H1 (cell line): ENCODE results near the gene IFI30. TPM values are rescaled to one million over a fixed set of nuclear protein-coding genes. Genes with fewer than 3 reads are reported as not detected.

Source experiments
- polyA plus RNA-seq, 7 experiments: library from polyadenylated mRNA; depleted of rRNA in 3 of 7; stranded (reverse) in 5 of 7; unstranded in 2 of 7; fragments of >200 nt in 5 of 7; fragments of 200-250 nt in 2 of 7; gene quantifications; 1 replicate in 5 of 7; 2 replicates in 1 of 7; 4 replicates in 1 of 7; pipeline versions ENCODE4 v1.2.1 to v1.2.3, GENCODE V29; 2011 to 2013; ENCODE audit warnings: missing spikeins in 2 of 7, mixed read lengths in 2 of 7
- small RNA-seq: library from polyadenylated mRNA; stranded (forward); fragments of <200 nt; extraction: miRNeasy Mini kit (QIAGEN cat#:217004); gene quantifications from one replicate; pipeline ENCODE3, GENCODE V24; 2013; ENCODE audit not compliant: insufficient read depth
- total RNA-seq: library from RNA; stranded (reverse); fragmentation: NEBNext Ultra II Directional; extraction: Animal tissue kit (Norgen Biotek cat#: 25700); gene quantifications from 2 replicates; pipeline ENCODE4 v1.2.1, GENCODE V29; 2021

The IFI30 gene
- total and polyA plus RNA-seq, 2 of the 8 experiments (the other 6 are each of a cell fraction or from before 2014, with no cell fraction given): 28.9 to 62.4 TPM

Small RNA genes within 50 kb of the gene (small RNA-seq; reads per million reads assigned to genes)
- gene IFI30: not detected

Other genes starting within 250 kb of the IFI30 start
- gene CCDC124, start 240.8 kb upstream of the IFI30 start, total RNA-seq: 101 and 103 TPM in 2 replicates
- 95.2 and 135 TPM in 2 replicates for gene CCDC124, start 240.8 kb upstream of the IFI30 start, polyA plus RNA-seq (2011; rRNA removed)
- 9.3 and 11.0 TPM in 2 replicates for gene KCNN1, start 206.7 kb upstream of the IFI30 start, total RNA-seq
- 12.5 and 19.3 TPM in 2 replicates for gene KCNN1, start 206.7 kb upstream of the IFI30 start, polyA plus RNA-seq (2011; rRNA removed)
- 6.2 and 6.9 TPM in 2 replicates for gene ARRDC2, start 165.6 kb upstream of the IFI30 start, total RNA-seq
- gene ARRDC2, start 165.6 kb upstream of the IFI30 start, polyA plus RNA-seq (2011; rRNA removed): 5.4 and 5.8 TPM in 2 replicates
- not detected in 2 replicates for gene IL12RB1, start 86.9 kb upstream of the IFI30 start, total RNA-seq
- gene IL12RB1, start 86.9 kb upstream of the IFI30 start, polyA plus RNA-seq (2011; rRNA removed): 0.03 and 0.06 TPM in 2 replicates
- gene MAST3, start 76.0 kb upstream of the IFI30 start, total RNA-seq: 9.0 TPM in 2 replicates
- gene MAST3, start 76.0 kb upstream of the IFI30 start, polyA plus RNA-seq (2011; rRNA removed): 3.4 and 5.5 TPM in 2 replicates
- 53.8 and 57.1 TPM in 2 replicates for gene PIK3R2, start 20.6 kb upstream of the IFI30 start, total RNA-seq
- 21.7 and 31.4 TPM in 2 replicates for gene PIK3R2, start 20.6 kb upstream of the IFI30 start, polyA plus RNA-seq (2011; rRNA removed)
- gene MPV17L2, start 19.4 kb downstream of the IFI30 start, total RNA-seq: 24.2 and 28.6 TPM in 2 replicates
- 80.1 and 82.6 TPM in 2 replicates for gene MPV17L2, start 19.4 kb downstream of the IFI30 start, polyA plus RNA-seq (2011; rRNA removed)
- 14.2 and 14.3 TPM in 2 replicates for gene RAB3A, start 30.2 kb downstream of the IFI30 start, total RNA-seq
- gene RAB3A, start 30.2 kb downstream of the IFI30 start, polyA plus RNA-seq (2011; rRNA removed): 13.6 and 18.6 TPM in 2 replicates
- gene PDE4C, start 52.6 kb downstream of the IFI30 start, total RNA-seq: 2.3 and 2.7 TPM in 2 replicates
- gene PDE4C, start 52.6 kb downstream of the IFI30 start, polyA plus RNA-seq (2011; rRNA removed): 3.1 and 3.7 TPM in 2 replicates
- 0.31 and 1.0 TPM in 2 replicates for gene IQCN, start 100.6 kb downstream of the IFI30 start, total RNA-seq
- 0.36 and 0.82 TPM in 2 replicates for gene IQCN, start 100.6 kb downstream of the IFI30 start, polyA plus RNA-seq (2011; rRNA removed)
- gene JUND, start 107.8 kb downstream of the IFI30 start, total RNA-seq: 77.5 and 95.8 TPM in 2 replicates
- 54.0 and 64.4 TPM in 2 replicates for gene JUND, start 107.8 kb downstream of the IFI30 start, polyA plus RNA-seq (2011; rRNA removed)
- gene LSM4, start 149.3 kb downstream of the IFI30 start, total RNA-seq: 319 and 344 TPM in 2 replicates
- 302 and 380 TPM in 2 replicates for gene LSM4, start 149.3 kb downstream of the IFI30 start, polyA plus RNA-seq (2011; rRNA removed)
- 33.2 and 33.4 TPM in 2 replicates for gene PGPEP1, start 166.8 kb downstream of the IFI30 start, total RNA-seq
- gene PGPEP1, start 166.8 kb downstream of the IFI30 start, polyA plus RNA-seq (2011; rRNA removed): 16.6 and 17.0 TPM in 2 replicates
- 4.1 and 5.0 TPM in 2 replicates for gene GDF15, start 212.3 kb downstream of the IFI30 start, total RNA-seq
- gene GDF15, start 212.3 kb downstream of the IFI30 start, polyA plus RNA-seq (2011; rRNA removed): 8.5 and 18.8 TPM in 2 replicates
- 0.20 and 0.23 TPM in 2 replicates for gene LRRC25, start 223.8 kb downstream of the IFI30 start, total RNA-seq
- 0.31 and 0.41 TPM in 2 replicates for gene LRRC25, start 223.8 kb downstream of the IFI30 start, polyA plus RNA-seq (2011; rRNA removed)
- gene SSBP4, start 245.6 kb downstream of the IFI30 start, total RNA-seq: 26.4 and 30.5 TPM in 2 replicates
- 33.7 and 51.3 TPM in 2 replicates for gene SSBP4, start 245.6 kb downstream of the IFI30 start, polyA plus RNA-seq (2011; rRNA removed)